ENCODE results near the gene NUCB2. TPM values are rescaled to one million over a fixed set of nuclear protein-coding genes. Genes with fewer than 3 reads are reported as not detected.
A peak's percentile ranks its signal among the peaks of the same experiment; 100 is the strongest.
"Not testable (repeated sequence)": the region's sequence is repeated elsewhere in the genome, so short reads cannot be mapped to it uniquely, and the experiment has no call there.

Gene NUCB2
- 69.1 TPM for total RNA-seq

- Histone ChIP-seq H3K27me3 (ENCODE audit: insufficient read depth, low read length) (no peaks in the 10 kb centered on the region), H3K9me3 (ENCODE audit: low read depth, low read length) (no peaks in the 10 kb centered on the region), H3K4me1 (ENCODE audit: insufficient read depth, low read length) (peaks cover 49% of the 10 kb centered on the region), H3K4me3 (ENCODE audit: low read length) (peak within 1 kb of the TSS; percentile 87)
These were observed at the start of gene NUCB2 for GRCh38 chr11:17276236-17277023. TSS of gene NUCB2 (plus strand) at chr11:17276739. CDS start at chr11:17295324, 18,585 bp downstream.

DNA sequence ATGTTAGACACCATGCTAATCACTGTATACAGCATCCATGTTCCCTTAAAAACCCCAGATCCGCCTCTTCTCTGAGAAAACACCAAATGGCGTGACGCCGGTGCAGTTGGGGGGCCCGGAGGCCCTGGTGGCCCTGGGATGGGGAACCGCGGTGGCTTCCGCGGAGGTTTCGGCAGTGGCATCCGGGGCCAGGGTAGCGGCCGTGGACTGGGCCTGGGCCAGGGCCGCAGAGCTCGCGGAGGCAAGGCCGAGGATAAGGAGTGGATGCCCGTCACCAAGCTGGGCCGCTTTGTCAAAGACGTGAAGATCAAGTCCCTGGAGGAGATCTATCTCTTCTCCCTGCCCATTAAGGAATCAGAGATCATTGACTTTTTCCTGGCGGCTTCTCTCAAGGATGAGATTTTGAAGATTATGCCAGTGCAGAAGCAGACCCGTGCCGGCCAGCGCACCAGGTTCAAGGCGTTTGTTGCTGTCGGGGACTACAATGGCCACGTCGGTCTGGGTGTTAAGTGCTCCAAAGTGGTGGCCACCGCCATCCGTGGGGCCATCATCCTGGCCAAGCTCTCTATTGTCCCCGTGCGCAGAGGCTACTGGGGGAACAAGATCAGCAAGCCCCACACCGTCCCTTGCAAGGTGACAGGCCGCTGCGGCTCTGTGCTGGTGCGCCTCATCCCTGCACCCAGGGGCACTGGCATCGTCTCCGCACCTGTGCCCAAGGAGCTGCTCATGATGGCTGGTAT lies 48.2 kb upstream of the NUCB2 start:
- H3K9me3 ChIP-seq (ENCODE audit: low read depth, low read length); H3K27me3 ChIP-seq (ENCODE audit: insufficient read depth, low read length); H3K4me3 ChIP-seq (ENCODE audit: low read length): not testable (repeated sequence)
- peaks cover 13% of the 10 kb centered on the region for H3K4me1 ChIP-seq (ENCODE audit: insufficient read depth, low read length)

DNA sequence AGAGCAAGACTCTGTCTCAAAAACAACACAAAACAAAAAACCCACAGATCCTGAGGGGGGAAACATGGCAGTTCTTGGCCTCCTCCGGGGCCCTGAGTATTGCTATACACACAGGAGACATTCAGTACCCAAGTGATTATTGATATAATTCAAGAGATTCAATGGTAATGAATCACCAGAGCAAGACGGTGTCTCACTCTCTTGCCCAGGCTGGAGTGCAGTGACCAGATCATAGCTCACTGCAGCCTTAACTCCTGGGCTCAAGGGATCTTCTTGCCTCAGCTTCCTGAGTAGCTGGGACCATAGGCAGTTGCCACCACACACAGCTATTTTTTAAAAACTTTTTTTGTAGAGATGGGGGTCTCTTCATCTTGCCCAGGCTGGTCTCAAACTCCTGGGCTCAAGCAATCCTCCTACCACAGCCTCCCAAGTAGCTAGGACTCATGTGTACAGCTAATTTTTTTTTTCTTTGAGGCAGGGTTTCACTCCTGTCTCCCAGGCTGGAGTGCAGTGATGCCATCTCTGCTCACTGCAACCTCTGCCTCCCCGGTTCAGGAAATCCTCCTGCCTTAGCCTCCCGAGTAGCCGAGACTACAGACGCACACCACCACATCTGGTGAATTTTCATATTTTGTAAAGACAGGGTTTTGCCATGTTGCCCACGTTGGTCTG lies 46.9 kb upstream of the NUCB2 start:
- Histone ChIP-seq H3K4me3 (ENCODE audit: low read length) (no peak overlapping the region), H3K9me3 (ENCODE audit: low read depth, low read length) (no peaks in the 10 kb centered on the region), H3K27me3 (ENCODE audit: insufficient read depth, low read length) (no peaks in the 10 kb centered on the region), H3K4me1 (ENCODE audit: insufficient read depth, low read length) (peaks cover 13% of the 10 kb centered on the region)

DNA sequence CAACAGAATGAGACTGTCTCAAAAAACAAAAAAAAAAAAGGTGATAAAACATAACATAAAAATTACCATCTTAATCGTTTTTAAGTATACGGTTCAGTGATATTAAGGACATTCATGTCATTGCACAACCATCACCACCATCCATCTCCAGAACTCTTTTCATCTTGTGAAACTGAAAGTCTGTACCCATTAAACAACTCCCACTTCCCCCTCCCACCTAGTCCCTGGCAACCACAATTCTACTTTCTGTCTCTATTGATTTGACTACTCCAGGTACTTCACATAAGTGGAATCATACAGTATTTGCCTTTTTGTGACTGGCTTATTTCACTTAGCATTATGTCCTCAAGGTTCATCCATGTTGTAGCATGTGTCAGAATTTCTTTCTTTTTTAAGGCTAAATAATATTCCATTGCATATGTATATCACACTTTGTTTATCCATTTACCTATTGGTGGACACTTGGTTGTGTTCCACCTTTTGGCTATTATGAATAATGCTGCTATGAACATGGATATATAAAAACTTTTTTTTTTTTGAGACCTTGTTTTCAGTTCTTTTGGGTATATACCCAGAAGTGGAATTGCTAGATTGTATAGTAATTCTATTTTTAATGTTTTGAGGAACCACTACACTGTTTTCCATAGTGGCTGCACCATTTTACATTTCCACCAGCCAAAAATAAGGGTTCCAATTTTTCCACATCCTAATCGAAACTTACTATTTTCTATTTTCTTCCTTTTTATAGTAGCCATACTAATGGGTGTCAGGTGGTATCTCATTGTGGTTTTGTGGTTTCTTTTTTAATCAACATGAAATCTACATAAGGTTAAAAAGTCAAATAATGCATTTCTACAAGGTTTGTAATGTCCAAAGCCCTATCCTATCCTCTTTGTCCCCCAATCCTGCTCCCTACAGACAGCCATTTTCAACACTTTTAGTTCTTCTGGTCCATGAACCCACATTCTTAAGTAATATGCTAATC lies 45.4 kb upstream of the NUCB2 start:
- no peak overlapping the region for H3K4me3 ChIP-seq (ENCODE audit: low read length)
- no peaks in the 10 kb centered on the region for H3K27me3 ChIP-seq (ENCODE audit: insufficient read depth, low read length)
- no peaks in the 10 kb centered on the region for H3K9me3 ChIP-seq (ENCODE audit: low read depth, low read length)
- H3K4me1 ChIP-seq (ENCODE audit: insufficient read depth, low read length): peaks cover 13% of the 10 kb centered on the region

GRCh38 chr11:17233101-17233500 lies 43.4 kb upstream of the NUCB2 start:
- Histone ChIP-seq H3K27me3 (ENCODE audit: insufficient read depth, low read length) (no peaks in the 10 kb centered on the region), H3K9me3 (ENCODE audit: low read depth, low read length) (no peaks in the 10 kb centered on the region), H3K4me3 (ENCODE audit: low read length) (no peak overlapping the region), H3K4me1 (ENCODE audit: insufficient read depth, low read length) (peaks cover 13% of the 10 kb centered on the region)

- Histone ChIP-seq H3K4me3 (ENCODE audit: low read length) (no peak overlapping the region), H3K4me1 (ENCODE audit: insufficient read depth, low read length) (no peaks in the 10 kb centered on the region), H3K27me3 (ENCODE audit: insufficient read depth, low read length) (no peaks in the 10 kb centered on the region), H3K9me3 (ENCODE audit: low read depth, low read length) (no peaks in the 10 kb centered on the region)
These were observed 38.2 kb upstream of the NUCB2 start for GRCh38 chr11:17238377-17238776.

DNA sequence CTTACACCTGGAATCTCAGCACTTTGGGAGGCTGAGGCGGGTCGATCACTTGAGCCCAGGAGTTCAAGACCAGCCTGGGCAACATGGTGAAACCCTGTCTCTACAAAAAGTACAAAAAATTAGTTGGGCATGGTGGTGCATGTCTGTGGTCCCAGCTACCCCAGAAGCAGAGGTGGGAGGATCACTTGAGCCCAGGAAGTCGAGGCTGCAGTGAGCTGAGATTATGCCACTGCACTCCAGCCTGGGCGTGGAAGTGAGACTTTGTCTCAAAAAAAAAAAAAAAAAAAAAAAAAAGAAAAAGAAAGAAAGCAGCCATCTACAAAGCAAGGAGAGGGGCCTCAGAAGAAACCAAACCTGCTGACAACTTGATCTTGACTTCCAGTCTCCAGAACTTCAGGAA lies 36.6 kb upstream of the NUCB2 start:
- H3K4me3 ChIP-seq (ENCODE audit: low read length); H3K4me1 ChIP-seq (ENCODE audit: insufficient read depth, low read length); H3K27me3 ChIP-seq (ENCODE audit: insufficient read depth, low read length); H3K9me3 ChIP-seq (ENCODE audit: low read depth, low read length): not testable (repeated sequence)

GRCh38 chr11:17240780-17241179 lies 35.8 kb upstream of the NUCB2 start:
- H3K4me1 ChIP-seq (ENCODE audit: insufficient read depth, low read length): peaks cover 6% of the 10 kb centered on the region
- no peak overlapping the region for H3K4me3 ChIP-seq (ENCODE audit: low read length)
- H3K9me3 ChIP-seq (ENCODE audit: low read depth, low read length): no peaks in the 10 kb centered on the region
- H3K27me3 ChIP-seq (ENCODE audit: insufficient read depth, low read length): no peaks in the 10 kb centered on the region

- H3K4me3 ChIP-seq (ENCODE audit: low read length); H3K4me1 ChIP-seq (ENCODE audit: insufficient read depth, low read length); H3K27me3 ChIP-seq (ENCODE audit: insufficient read depth, low read length); H3K9me3 ChIP-seq (ENCODE audit: low read depth, low read length): not testable (repeated sequence)
These were observed 33.6 kb upstream of the NUCB2 start for GRCh38 chr11:17242954-17243353.

DNA sequence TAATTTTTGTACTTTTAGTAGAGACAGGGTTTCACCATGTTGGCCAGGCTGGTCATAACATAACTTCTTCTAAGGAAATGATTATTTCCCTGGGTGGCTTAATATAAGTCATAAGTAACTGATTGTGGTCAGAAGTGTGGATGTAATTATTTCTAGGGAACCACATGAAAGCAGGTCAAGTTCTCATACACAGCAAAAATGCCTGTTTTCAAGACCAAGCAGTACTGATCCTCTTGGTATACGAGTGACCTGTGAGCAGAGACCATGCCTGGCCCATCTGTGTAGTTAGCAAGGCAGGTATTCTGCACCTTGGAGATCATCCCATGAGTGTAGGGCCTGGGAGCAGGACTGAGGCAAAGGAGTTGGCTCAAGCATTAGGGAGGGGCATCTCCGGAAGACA lies 32.5 kb upstream of the NUCB2 start:
- no peak overlapping the region for H3K4me3 ChIP-seq (ENCODE audit: low read length)
- no peaks in the 10 kb centered on the region for H3K27me3 ChIP-seq (ENCODE audit: insufficient read depth, low read length)
- peaks cover 6% of the 10 kb centered on the region for H3K4me1 ChIP-seq (ENCODE audit: insufficient read depth, low read length)
- H3K9me3 ChIP-seq (ENCODE audit: low read depth, low read length): no peaks in the 10 kb centered on the region

DNA sequence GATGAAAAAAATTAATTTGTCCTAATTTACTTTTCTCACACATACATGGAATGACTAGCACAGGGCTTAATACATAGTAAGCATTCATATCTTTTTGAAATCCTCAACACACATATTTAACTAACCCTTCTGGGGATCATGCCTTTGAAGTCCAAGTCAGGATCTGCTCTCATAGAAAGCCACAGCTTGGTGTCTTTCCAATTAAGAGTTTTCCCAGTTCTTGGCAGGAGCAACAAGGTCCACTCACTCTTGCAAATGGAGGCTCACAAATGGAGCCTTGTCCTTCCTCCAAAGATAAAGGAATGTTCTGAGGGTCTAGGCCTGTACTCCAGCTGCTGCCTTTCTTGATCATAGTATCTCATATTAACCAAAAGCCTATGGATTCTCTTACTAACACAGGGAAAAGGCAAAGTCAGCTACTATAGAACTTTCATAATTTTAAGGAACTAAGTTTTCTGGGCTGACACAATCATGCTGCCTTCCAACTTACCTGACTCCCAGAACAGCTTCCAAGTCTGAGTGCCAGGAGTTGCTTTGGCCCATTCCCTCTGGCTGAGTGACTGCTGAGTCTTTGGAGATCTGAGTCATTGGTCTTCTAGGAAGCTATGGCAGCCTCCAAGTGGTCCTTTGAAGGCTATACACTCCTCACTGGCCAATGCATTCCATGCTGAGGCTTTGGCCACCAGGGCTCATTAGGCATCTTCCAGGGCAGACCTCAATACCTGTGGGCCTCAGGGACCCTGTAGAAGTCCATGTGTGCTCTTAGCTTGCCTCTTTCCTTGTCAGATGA lies 25.8 kb upstream of the NUCB2 start:
- H3K27me3 ChIP-seq (ENCODE audit: insufficient read depth, low read length): no peaks in the 10 kb centered on the region
- H3K4me3 ChIP-seq (ENCODE audit: low read length): no peak overlapping the region
- no peaks in the 10 kb centered on the region for H3K9me3 ChIP-seq (ENCODE audit: low read depth, low read length)
- H3K4me1 ChIP-seq (ENCODE audit: insufficient read depth, low read length): no peaks in the 10 kb centered on the region

DNA sequence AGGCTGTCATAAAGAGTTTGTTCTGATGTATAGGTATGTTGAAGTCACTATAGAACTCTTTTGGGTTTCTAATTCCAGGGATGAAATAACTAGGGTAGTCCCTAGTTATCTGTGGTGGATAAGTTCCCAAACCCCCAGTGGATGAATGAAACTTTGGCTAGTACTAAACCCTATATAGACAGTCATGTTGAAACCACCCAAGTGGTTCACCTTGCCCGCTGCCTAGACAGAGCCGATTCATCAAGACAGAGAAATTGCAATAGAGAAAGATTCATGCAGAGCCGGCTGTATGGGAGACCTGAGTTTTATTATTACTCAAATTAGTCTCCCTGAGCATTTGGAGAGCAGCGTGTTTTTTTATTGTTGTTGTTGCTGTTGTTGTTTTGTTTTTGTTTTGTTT lies 23.8 kb upstream of the NUCB2 start:
- H3K27me3 ChIP-seq (ENCODE audit: insufficient read depth, low read length): no peaks in the 10 kb centered on the region
- no peak overlapping the region for H3K4me3 ChIP-seq (ENCODE audit: low read length)
- no peaks in the 10 kb centered on the region for H3K9me3 ChIP-seq (ENCODE audit: low read depth, low read length)
- no peaks in the 10 kb centered on the region for H3K4me1 ChIP-seq (ENCODE audit: insufficient read depth, low read length)

DNA sequence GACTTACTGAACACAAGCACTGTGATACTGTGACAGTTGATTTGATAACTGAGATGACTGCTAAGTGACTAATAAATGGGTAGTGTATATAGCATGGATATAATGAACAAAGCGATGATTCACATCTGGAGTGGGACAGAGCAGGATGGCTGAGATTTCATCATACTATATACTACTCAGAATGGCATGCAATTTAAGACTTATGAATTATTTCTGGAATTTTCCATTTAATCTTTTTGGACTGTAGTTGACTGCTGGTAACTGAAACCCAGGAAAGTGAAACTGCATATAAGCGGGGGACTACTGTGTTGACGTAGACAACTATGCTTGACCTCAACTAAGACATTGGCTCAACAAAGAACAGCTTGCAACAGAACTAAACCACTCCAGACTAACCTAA lies 20.0 kb upstream of the NUCB2 start:
- Histone ChIP-seq H3K4me1 (ENCODE audit: insufficient read depth, low read length) (no peaks in the 10 kb centered on the region), H3K4me3 (ENCODE audit: low read length) (no peak overlapping the region), H3K27me3 (ENCODE audit: insufficient read depth, low read length) (no peaks in the 10 kb centered on the region), H3K9me3 (ENCODE audit: low read depth, low read length) (no peaks in the 10 kb centered on the region)

DNA sequence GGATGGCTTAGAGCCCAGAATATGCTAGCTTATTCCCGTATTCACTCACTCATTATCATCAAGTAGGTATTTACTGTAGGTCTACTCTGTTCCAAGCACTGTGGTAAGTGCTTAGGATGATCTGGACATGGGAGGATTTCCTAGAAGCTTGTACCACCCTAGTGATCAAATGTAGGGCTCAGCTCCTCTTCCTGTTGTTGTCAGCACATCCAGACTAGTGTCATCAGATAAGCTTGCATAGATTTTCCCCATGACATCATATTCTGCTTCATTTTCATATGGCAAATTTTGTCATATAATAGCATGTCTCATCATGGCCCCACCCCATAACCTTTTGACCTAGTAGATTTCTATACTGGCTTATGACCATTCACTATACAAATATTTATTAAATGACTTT lies 19.3 kb upstream of the NUCB2 start:
- Histone ChIP-seq H3K4me3 (ENCODE audit: low read length) (no peak overlapping the region), H3K4me1 (ENCODE audit: insufficient read depth, low read length) (no peaks in the 10 kb centered on the region), H3K27me3 (ENCODE audit: insufficient read depth, low read length) (no peaks in the 10 kb centered on the region)

More for the DNA sequence above, 19.3 kb upstream of the NUCB2 start:
- no peaks in the 10 kb centered on the region for H3K9me3 ChIP-seq (ENCODE audit: low read depth, low read length)
